ENCODE data around the gene POF1B.

POF1B gene

GRCh38 chrX:85379174-85379907, at the start of gene POF1B:
TSS of gene POF1B (minus strand) at chrX:85379665. CDS start at chrX:85379454, 211 bp downstream.
- Histone ChIP-seq H3K9ac (ENCODE audit: low read length) (no peak within 1 kb of the TSS), H4K20me1 (ENCODE audit: insufficient read depth, low read length) (no peaks in the 10 kb centered on the region), H3K4me2 (ENCODE audit: low read depth, low read length) (no peak within 1 kb of the TSS), H2AFZ (ENCODE audit: low read length) (no peak within 1 kb of the TSS), H3K9me2 (replicated peaks; ENCODE audit: insufficient read depth, low read length) (no peaks in the 10 kb centered on the region), H3K27me3 (replicated peaks; ENCODE audit: insufficient read depth, low read length) (no peaks in the 10 kb centered on the region), H3K4me1 (ENCODE audit: low read length) (no peaks in the 10 kb centered on the region), H3K27ac (ENCODE audit: low read length) (no peak within 1 kb of the TSS), H3K4me3 (ENCODE audit: low read length) (no peak within 1 kb of the TSS), H3F3A (ENCODE audit: insufficient read depth, low read length) (no peaks in the 10 kb centered on the region), H3K79me2 (ENCODE audit: low read length) (no peaks in the 10 kb centered on the region), H3K36me3 (replicated peaks; ENCODE audit: insufficient read depth, low read length) (no peaks in the 10 kb centered on the region), H3K9me3 (replicated peaks; ENCODE audit: insufficient read depth, low read length) (no peaks in the 10 kb centered on the region)
- DNase-seq, result no peak
- TF ChIP-seq EZH2phosphoT487 (IDR thresholded peaks at IDR 0.05; ENCODE audit: low read length) (no peak), CTCF (IDR thresholded peaks at IDR 0.05; ENCODE audit: low read length) (no peak), EZH2 (optimal IDR thresholded peaks at IDR 0.05; ENCODE audit: low read depth, low read length) (no peak)

GRCh38 chrX:85429066-85429465, 49.6 kb upstream of the POF1B start:
- Histone ChIP-seq H3K4me3 (ENCODE audit: low read length) (no peak overlapping the region), H3F3A (ENCODE audit: insufficient read depth, low read length) (no peaks in the 10 kb centered on the region), H3K9me3 (replicated peaks; ENCODE audit: insufficient read depth, low read length) (no peaks in the 10 kb centered on the region), H3K4me1 (ENCODE audit: low read length) (no peaks in the 10 kb centered on the region), H3K4me2 (ENCODE audit: low read depth, low read length) (no peak overlapping the region), H3K27me3 (replicated peaks; ENCODE audit: insufficient read depth, low read length) (no peaks in the 10 kb centered on the region), H3K36me3 (replicated peaks; ENCODE audit: insufficient read depth, low read length) (no peaks in the 10 kb centered on the region), H3K9ac (ENCODE audit: low read length) (no peak overlapping the region), H4K20me1 (ENCODE audit: insufficient read depth, low read length) (no peaks in the 10 kb centered on the region), H3K27ac (ENCODE audit: low read length) (no peak overlapping the region), H2AFZ (ENCODE audit: low read length) (no peak overlapping the region), H3K79me2 (ENCODE audit: low read length) (no peaks in the 10 kb centered on the region), H3K9me2 (replicated peaks; ENCODE audit: insufficient read depth, low read length) (no peaks in the 10 kb centered on the region)
- DNase-seq, result no peak
- TF ChIP-seq EZH2 (optimal IDR thresholded peaks at IDR 0.05; ENCODE audit: low read depth, low read length), result no peak
- TF ChIP-seq CTCF (IDR thresholded peaks at IDR 0.05; ENCODE audit: low read length), result no peak
- no peak for TF ChIP-seq EZH2phosphoT487 (IDR thresholded peaks at IDR 0.05; ENCODE audit: low read length)

- H3K9me2 ChIP-seq (replicated peaks; ENCODE audit: insufficient read depth, low read length), result no peaks in the 10 kb centered on the region
- no peak overlapping the region for H2AFZ ChIP-seq (ENCODE audit: low read length)
- H3K36me3 ChIP-seq (replicated peaks; ENCODE audit: insufficient read depth, low read length), result no peaks in the 10 kb centered on the region
- DNase-seq, result no peak
- H3K79me2 ChIP-seq (ENCODE audit: low read length), result no peaks in the 10 kb centered on the region
- no peak overlapping the region for H3K4me2 ChIP-seq (ENCODE audit: low read depth, low read length)
- H3K9ac ChIP-seq (ENCODE audit: low read length), result no peak overlapping the region
- no peaks in the 10 kb centered on the region for H3K27me3 ChIP-seq (replicated peaks; ENCODE audit: insufficient read depth, low read length)
- H4K20me1 ChIP-seq (ENCODE audit: insufficient read depth, low read length), result no peaks in the 10 kb centered on the region
- H3K27ac ChIP-seq (ENCODE audit: low read length), result no peak overlapping the region
- TF ChIP-seq CTCF (IDR thresholded peaks at IDR 0.05; ENCODE audit: low read length), result no peak
- TF ChIP-seq EZH2phosphoT487 (IDR thresholded peaks at IDR 0.05; ENCODE audit: low read length), result no peak
- no peak for TF ChIP-seq EZH2 (optimal IDR thresholded peaks at IDR 0.05; ENCODE audit: low read depth, low read length)
- no peaks in the 10 kb centered on the region for H3K9me3 ChIP-seq (replicated peaks; ENCODE audit: insufficient read depth, low read length)
- no peaks in the 10 kb centered on the region for H3F3A ChIP-seq (ENCODE audit: insufficient read depth, low read length)
- H3K4me1 ChIP-seq (ENCODE audit: low read length), result no peaks in the 10 kb centered on the region
- no peak overlapping the region for H3K4me3 ChIP-seq (ENCODE audit: low read length)
These were observed 39.8 kb upstream of the POF1B start for GRCh38 chrX:85419293-85419692.
